ENCODE data around the gene ZDHHC24. TPM values are rescaled to one million over a fixed set of nuclear protein-coding genes. Genes with fewer than 3 reads are reported as not detected.

ZDHHC24 gene
- 10 to 100 TPM; 10.9 to 16.5 TPM for total RNA-seq

DNA sequence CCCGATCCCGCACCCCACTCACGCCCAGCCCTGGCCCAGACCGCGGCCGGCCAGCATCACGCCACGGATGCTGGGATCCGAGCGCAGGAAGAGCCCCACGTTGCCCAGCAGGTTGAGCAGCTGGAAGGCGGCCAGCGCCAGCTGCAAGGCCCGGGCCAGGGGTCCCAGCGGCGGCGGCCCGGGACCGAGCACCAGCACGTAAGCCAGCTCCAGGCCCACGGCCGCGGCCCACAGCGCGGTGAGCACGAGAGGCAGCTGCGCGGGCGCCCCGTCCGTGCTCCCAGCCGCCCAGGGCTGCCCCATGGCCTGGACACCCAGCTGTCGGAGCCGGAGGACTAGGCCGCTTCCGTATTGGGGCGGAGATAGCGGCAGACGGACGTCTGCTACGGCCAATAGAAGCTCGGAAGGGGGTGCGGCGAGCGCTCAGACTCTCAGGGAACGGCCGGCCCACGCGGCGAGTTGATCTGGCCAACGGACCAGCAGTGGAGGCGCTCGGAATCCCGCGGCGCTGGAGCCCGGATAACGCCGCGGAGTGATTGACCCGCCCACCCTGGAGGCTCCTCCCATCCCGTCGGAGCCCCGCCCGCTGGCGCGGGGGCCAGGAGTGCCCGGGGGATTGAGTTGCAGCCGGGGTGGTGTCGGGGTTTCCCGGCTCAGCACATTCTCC is at the start of gene ZDHHC24:
Gene ZDHHC24 (minus strand): TSS at position 348 of the 667 bp plus-strand sequence. CDS start 45 bp downstream, at position 303.
- Histone ChIP-seq H3K9me3 (no peaks in the 10 kb centered on the region), H3K27ac (peak within 1 kb of the TSS; percentile 70 to 78), H3K27me3 (no peaks in the 10 kb centered on the region), H3K4me1 (peaks cover 0 to 45% of the 10 kb centered on the region in 2 donors), H3K36me3 (peaks cover 8% of the 10 kb centered on the region), H3K4me3 (peak within 1 kb of the TSS; percentile 77 to 91)
- peak; percentile 97 for DNase-seq (ENCODE audit: low spot score)
- TF ChIP-seq, protein P1, sequence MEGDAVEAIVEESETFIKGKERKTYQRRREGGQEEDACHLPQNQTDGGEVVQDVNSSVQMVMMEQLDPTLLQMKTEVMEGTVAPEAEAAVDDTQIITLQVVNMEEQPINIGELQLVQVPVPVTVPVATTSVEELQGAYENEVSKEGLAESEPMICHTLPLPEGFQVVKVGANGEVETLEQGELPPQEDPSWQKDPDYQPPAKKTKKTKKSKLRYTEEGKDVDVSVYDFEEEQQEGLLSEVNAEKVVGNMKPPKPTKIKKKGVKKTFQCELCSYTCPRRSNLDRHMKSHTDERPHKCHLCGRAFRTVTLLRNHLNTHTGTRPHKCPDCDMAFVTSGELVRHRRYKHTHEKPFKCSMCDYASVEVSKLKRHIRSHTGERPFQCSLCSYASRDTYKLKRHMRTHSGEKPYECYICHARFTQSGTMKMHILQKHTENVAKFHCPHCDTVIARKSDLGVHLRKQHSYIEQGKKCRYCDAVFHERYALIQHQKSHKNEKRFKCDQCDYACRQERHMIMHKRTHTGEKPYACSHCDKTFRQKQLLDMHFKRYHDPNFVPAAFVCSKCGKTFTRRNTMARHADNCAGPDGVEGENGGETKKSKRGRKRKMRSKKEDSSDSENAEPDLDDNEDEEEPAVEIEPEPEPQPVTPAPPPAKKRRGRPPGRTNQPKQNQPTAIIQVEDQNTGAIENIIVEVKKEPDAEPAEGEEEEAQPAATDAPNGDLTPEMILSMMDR (IDR thresholded peaks at IDR 0.05) = no peak

GRCh38 chr11:66595245-66595904 is 49.5 kb upstream of the ZDHHC24 start:
- Histone ChIP-seq H3K4me3 (no peak overlapping the region), H3K4me1 (peaks cover 0 to 36% of the 10 kb centered on the region in 2 donors), H3K36me3 (peaks cover 4% of the 10 kb centered on the region), H3K27ac (peak overlapping the region; percentile 56 to 70), H3K27me3 (no peaks in the 10 kb centered on the region), H3K9me3 (no peaks in the 10 kb centered on the region)
- peak; percentile 86 for DNase-seq (ENCODE audit: low spot score)
- TF ChIP-seq, protein P1 (IDR thresholded peaks at IDR 0.05) = no peak

GRCh38 chr11:66593650-66594049 is 47.8 kb upstream of the ZDHHC24 start:
- DNase-seq (ENCODE audit: low spot score) = no peak
- Histone ChIP-seq H3K27me3 (no peaks in the 10 kb centered on the region), H3K36me3 (no peaks in the 10 kb centered on the region), H3K9me3 (no peaks in the 10 kb centered on the region), H3K4me3 (peak overlapping the region; percentile 59 to 60), H3K27ac (peak overlapping the region; percentile 83 to 84), H3K4me1 (peaks cover 0 to 36% of the 10 kb centered on the region in 2 donors)
- TF ChIP-seq, protein P1 (IDR thresholded peaks at IDR 0.05) = no peak

DNA sequence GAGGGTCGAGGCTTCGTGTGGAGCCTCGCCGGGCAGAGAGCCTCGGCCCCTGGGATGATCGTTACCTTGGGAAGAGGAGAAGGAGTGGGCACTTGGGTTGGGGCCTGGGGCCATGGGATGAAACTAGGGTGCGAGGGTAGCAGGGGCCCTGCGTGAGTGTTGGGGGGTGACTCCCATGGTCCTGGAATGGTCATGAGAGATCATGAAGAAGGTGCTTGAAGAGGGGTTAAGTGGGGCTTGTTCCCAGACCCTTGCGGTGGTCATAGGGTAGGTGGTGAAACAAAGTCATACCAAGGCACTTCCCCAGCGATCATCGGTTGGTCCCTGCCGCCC is 47.4 kb upstream of the ZDHHC24 start:
- peak overlapping the region; percentile 83 to 84 for H3K27ac ChIP-seq
- no peaks in the 10 kb centered on the region for H3K36me3 ChIP-seq
- TF ChIP-seq, protein P1 (IDR thresholded peaks at IDR 0.05) = no peak
- H3K9me3 ChIP-seq = no peaks in the 10 kb centered on the region
- H3K27me3 ChIP-seq = no peaks in the 10 kb centered on the region
- DNase-seq (ENCODE audit: low spot score) = no peak
- peak overlapping the region; percentile 59 to 60 for H3K4me3 ChIP-seq
- peaks cover 0 to 36% of the 10 kb centered on the region in 2 donors for H3K4me1 ChIP-seq

DNA sequence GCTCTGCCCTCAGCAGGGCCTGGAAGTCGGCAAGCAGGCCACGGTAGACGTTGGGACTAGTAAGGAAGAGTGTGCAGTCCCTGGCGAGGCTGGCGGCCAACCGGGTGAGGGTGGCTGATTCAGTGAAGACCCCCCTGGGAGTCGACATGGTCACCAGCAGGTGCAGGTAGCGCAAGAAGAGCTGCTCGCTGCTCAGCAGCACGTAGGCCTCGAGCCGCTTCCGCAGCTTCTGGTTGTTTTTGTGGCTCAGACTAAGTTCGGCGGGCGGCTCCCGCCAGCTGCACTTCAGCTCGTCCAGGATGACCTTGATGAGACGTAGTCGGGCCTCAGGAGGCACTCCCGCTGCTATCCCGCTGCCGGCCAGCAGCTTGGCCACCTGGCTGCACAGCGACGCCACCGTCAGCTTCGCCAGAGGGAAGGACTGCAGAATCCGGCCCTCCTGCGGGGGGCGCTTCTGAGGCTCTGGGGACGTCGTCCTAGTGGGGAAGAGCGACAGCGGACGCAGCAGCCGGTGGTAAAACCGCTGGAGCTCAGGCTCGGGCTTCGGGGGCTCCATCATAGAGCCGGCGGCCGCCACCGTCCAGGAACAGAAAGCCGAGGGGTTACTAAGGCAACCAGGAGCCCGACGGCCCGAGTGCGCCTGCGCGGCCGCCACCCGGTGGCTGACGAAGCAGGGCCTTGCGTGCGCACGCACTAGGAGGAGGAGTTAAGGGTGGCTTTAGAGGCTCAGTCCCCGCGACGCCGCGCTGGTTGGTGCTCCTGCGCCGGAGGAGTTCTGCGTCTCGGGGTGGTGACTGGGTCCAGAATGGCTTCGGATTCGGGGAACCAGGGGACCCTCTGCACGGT is 46.8 kb upstream of the ZDHHC24 start, which contains the start of the genes CCDC87 and CCS:
Gene CCDC87 (minus strand): TSS at position 607 of the 846 bp plus-strand sequence. CDS start 48 bp downstream, at position 559.
Gene CCS (plus strand): TSS at position 729 of the 846 bp plus-strand sequence. CDS start 77 bp downstream, at position 806.
- H3K9me3 ChIP-seq = no peaks in the 10 kb centered on the region
- H3K27ac ChIP-seq = peak within 1 kb of the TSS; percentile 83 to 84
- H3K4me3 ChIP-seq = peak within 1 kb of the TSS; percentile 59 to 60
- peaks cover 0 to 36% of the 10 kb centered on the region in 2 donors for H3K4me1 ChIP-seq
- DNase-seq (ENCODE audit: low spot score) = peak; percentile 97
- TF ChIP-seq, protein P1 (IDR thresholded peaks at IDR 0.05) = peak; percentile 52 to 81
- H3K36me3 ChIP-seq = no peaks in the 10 kb centered on the region
- H3K27me3 ChIP-seq = no peaks in the 10 kb centered on the region
